Thyroid gland (tissue), 4 donors: ENCODE measurements around the gene CACNA2D3.

Experiments used
- POLR2A ChIP-seq, 2 donors: fragments of 450-650 bp; IDR thresholded peaks; one replicate each; pipeline ENCODE4 v1.6.1; 2017; ENCODE audit warnings: antibody characterized with exemption in 2 of 2, mild to moderate bottlenecking in 2 of 2, moderate library complexity in 1 of 2
- TF ChIP-seq, protein P1 (sequence below), 6 experiments: fragments of 200-600 bp in 3 of 6; fragments of 450-650 bp in 3 of 6; sonication (generic) in 3 of 6; IDR thresholded peaks; one replicate each; pipeline ENCODE4 v1.5.1; 2016 to 2019; ENCODE audit warnings: antibody characterized with exemption in 6 of 6, mild to moderate bottlenecking in 2 of 6, inconsistent platforms in 1 of 6, moderate library complexity in 1 of 6

DNA sequence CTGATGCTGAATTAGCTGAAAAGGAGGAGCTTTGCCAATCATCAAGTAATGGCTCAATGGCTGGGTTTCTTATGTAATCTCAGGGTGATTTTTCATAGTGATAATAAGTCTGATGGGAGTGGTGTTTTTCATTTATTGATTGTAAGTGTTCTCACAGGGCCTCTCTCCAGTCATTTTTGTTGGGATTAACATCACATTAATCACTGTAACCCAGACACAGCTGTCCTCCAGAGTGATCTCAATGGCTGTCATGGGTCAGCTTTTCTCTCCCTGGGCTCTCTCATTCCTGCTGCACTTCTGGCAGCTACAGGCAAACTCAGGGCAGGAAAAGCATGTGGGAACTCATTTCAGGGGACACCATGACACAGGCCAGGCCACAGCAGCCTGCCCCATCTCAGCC, 642.6 kb downstream of the CACNA2D3 start:
- no peak for TF ChIP-seq POLR2A (IDR thresholded peaks at IDR 0.05)
- TF ChIP-seq, protein P1, sequence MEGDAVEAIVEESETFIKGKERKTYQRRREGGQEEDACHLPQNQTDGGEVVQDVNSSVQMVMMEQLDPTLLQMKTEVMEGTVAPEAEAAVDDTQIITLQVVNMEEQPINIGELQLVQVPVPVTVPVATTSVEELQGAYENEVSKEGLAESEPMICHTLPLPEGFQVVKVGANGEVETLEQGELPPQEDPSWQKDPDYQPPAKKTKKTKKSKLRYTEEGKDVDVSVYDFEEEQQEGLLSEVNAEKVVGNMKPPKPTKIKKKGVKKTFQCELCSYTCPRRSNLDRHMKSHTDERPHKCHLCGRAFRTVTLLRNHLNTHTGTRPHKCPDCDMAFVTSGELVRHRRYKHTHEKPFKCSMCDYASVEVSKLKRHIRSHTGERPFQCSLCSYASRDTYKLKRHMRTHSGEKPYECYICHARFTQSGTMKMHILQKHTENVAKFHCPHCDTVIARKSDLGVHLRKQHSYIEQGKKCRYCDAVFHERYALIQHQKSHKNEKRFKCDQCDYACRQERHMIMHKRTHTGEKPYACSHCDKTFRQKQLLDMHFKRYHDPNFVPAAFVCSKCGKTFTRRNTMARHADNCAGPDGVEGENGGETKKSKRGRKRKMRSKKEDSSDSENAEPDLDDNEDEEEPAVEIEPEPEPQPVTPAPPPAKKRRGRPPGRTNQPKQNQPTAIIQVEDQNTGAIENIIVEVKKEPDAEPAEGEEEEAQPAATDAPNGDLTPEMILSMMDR (IDR thresholded peaks at IDR 0.05), result no peak
